Measurements from ENCODE around the gene NQO1.
"Not testable (repeated sequence)": the region's sequence is repeated elsewhere in the genome, so short reads cannot be mapped to it uniquely, and the experiment has no call there.

NQO1 gene

DNA sequence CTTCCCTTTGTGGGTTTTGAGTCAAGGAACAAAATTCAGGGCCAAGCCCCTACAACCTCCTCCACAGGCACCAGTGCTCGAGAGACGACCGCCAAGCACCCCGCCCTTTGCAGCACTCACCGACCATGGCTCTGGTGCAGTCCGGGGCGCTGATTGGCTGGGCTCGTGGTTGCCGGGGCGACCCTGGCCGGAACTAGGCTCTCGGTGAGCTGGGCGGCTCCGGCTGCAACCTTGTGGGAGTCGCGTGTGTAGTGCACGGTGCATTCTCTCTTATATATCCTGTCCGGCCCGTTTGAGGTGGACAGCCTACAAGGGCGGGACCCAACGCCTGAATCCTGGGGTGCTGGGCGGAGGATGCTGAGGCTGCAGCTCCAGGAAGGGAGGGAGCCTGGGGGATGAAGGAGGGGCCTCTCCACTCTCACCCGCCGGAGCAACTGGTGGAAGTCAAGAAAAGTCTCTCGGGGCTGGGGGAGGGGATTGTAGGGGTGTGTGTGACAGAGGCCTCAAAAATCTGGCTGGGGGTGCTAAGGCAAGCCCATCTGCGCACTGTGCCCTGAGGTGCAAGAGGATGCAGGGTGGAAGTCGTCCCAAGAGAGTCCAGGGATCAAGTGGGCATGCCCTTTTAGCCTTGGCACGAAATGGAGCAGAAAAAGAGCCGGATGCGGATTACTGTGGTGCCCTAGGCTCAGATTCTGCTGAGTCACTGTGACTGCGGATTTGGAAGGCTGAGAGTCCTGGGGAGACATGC lies at the start of gene NQO1:
TSS of gene NQO1 (minus strand) at position 248 of the 748 bp plus-strand sequence. CDS start at position 127, 121 bp downstream.
- DNase-seq (ENCODE audit: insufficient read length, low spot score) (peak; percentile 91), FAIRE-seq (peak; percentile 62)
- TF ChIP-seq POLR2A (IDR thresholded peaks at IDR 0.05; ENCODE audit: low read depth, low read length), result peak; percentile 94

- TF ChIP-seq POLR2A (IDR thresholded peaks at IDR 0.05; ENCODE audit: low read depth, low read length), result no peak
- FAIRE-seq (no peak), DNase-seq (ENCODE audit: insufficient read length, low spot score) (no peak)
Observed at GRCh38 chr16:69775563-69775962, 49.2 kb upstream of the NQO1 start.

- DNase-seq (ENCODE audit: insufficient read length, low spot score), result no peak
Observed at GRCh38 chr16:69773260-69773947, 47.0 kb upstream of the NQO1 start.

DNA sequence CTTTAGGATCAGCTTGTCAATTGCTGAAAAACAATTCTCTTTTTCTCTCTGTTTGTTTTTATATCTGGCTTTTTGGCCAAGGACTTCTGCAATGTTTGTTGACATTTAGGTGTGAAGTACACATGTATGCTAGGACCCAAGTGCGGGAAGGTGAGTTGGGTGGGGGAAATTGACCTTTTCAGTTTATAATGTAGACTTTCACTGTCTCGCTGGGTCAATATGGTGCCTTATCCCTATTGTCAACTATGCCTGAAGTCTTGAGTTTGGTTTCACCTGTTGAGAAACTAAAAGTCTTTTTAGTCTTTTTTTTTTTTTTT lies 45.2 kb upstream of the NQO1 start:
- TF ChIP-seq POLR2A (IDR thresholded peaks at IDR 0.05; ENCODE audit: low read depth, low read length), result no peak
- DNase-seq (ENCODE audit: insufficient read length, low spot score) (no peak), FAIRE-seq (no peak)

More at GRCh38 chr16:69773260-69773947, 47.0 kb upstream of the NQO1 start:
- TF ChIP-seq POLR2A (IDR thresholded peaks at IDR 0.05; ENCODE audit: low read depth, low read length), result no peak
- FAIRE-seq, result no peak

DNA sequence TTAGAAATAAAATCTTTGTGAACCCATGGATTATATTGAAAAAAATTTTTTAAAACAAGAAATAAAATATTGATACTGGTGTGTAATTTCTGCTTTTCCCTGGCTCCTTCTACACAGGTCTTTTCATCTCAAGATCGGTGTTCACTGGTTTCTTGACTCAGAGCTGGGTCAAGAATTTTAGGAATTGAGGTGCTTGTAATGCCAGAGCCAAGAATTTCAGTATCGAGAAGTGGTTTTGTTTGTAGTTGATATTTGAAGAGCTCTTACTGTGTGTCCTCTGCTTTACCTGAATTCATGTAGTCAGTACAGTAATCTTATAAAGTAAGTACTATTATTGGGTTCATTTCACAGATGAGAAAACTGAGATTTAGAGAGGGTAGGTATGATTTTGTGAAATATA lies 43.0 kb upstream of the NQO1 start:
- no peak for DNase-seq (ENCODE audit: insufficient read length, low spot score)
- no peak for FAIRE-seq
- no peak for TF ChIP-seq POLR2A (IDR thresholded peaks at IDR 0.05; ENCODE audit: low read depth, low read length)

GRCh38 chr16:69768666-69769065 lies 42.3 kb upstream of the NQO1 start:
- DNase-seq (ENCODE audit: insufficient read length, low spot score) (no peak), FAIRE-seq (no peak)
- TF ChIP-seq POLR2A (IDR thresholded peaks at IDR 0.05; ENCODE audit: low read depth, low read length), result no peak

DNA sequence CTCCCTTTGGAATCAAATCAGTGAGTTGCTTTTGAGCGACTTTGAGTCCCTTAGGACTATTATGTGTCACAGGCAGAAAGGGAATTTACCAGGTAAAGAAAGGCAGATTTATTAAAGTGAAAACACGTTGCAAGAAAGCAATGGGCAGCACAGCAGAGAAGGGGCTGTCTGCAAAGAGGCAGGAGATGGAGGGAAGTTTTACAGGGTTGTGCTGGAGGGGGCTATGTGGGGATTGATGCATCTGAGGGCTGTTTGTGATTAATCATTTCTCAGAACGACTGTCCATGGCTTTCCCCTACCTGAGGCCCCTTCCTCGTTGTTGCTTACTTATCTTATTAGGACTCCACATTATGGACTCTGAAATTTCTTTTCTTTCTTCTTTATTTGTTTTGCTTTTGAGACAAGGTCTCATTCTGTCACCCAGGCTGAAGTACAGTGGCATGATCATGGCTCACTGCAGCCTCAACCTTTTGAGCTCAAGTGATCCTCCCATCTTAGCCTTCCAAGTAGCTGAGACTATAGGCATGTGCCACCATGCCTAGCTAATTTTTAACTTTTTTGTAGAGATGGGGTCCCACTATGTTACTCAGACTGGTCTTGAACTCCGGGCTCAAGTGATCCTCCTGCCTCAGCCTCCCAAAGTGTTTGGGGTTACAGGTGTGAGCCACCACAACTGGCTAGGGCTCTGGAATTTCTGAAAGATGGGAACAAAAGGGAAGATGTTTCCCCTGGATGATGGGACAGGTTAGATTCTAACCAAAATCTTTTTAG lies 41.3 kb upstream of the NQO1 start:
- no peak for TF ChIP-seq POLR2A (IDR thresholded peaks at IDR 0.05; ENCODE audit: low read depth, low read length)
- DNase-seq (ENCODE audit: insufficient read length, low spot score) (no peak), FAIRE-seq (no peak)

DNA sequence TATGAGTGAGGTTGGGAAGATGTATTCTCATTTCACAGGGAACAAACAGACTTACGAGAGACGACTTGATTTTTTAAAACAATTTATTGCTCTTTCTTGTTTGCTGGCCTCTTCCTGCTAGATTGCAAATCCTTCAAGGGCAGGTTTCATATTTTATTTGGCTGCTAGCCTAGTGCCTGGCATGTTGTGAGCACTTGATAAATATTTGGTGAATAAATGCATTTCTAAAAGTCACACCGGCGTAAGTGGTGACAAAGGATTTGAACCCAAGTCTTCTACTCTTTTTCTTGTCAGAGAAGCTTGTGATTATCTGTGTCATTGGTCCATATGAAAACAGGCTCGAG lies 37.2 kb upstream of the NQO1 start:
- FAIRE-seq (no peak), DNase-seq (ENCODE audit: insufficient read length, low spot score) (no peak)
- TF ChIP-seq POLR2A (IDR thresholded peaks at IDR 0.05; ENCODE audit: low read depth, low read length), result no peak

DNA sequence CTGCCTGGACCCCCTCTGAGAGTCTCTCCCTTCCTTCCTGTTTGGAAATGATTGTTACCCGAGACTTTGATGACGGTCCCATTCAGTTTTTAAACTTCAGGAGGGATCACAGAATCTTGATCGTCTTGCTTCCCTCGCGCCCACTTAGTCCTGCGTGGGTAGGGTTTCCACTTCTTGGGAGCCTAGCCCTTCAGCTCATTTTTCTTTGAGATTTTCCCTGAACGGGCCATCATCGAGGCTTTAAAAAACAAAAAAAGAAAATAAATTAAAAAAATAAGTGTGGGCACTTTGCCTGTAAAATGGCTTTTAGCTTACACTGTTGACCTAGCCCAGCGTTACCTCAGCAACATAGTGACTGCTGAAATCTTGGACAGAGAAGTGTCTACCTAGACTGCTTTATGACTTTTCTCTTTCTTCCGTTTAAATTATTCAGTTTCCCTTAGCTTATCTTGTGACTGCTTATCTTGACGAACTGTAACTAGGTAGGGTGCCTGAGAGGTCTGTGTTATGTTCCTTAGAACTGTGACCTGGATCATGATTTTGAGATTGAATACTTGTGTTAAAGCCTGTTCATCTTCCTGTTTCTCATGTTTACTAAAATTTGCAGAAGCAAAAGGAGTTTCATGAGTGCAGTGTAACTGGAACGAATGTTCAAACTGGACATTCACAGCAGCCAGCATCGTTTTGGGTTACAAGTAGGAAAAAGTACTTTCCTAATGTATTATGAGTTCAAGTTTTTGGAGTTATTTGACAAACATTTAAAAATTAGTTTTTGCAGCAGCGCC lies 36.6 kb upstream of the NQO1 start:
- no peak for TF ChIP-seq POLR2A (IDR thresholded peaks at IDR 0.05; ENCODE audit: low read depth, low read length)
- no peak for DNase-seq (ENCODE audit: insufficient read length, low spot score)
- FAIRE-seq, result no peak

DNA sequence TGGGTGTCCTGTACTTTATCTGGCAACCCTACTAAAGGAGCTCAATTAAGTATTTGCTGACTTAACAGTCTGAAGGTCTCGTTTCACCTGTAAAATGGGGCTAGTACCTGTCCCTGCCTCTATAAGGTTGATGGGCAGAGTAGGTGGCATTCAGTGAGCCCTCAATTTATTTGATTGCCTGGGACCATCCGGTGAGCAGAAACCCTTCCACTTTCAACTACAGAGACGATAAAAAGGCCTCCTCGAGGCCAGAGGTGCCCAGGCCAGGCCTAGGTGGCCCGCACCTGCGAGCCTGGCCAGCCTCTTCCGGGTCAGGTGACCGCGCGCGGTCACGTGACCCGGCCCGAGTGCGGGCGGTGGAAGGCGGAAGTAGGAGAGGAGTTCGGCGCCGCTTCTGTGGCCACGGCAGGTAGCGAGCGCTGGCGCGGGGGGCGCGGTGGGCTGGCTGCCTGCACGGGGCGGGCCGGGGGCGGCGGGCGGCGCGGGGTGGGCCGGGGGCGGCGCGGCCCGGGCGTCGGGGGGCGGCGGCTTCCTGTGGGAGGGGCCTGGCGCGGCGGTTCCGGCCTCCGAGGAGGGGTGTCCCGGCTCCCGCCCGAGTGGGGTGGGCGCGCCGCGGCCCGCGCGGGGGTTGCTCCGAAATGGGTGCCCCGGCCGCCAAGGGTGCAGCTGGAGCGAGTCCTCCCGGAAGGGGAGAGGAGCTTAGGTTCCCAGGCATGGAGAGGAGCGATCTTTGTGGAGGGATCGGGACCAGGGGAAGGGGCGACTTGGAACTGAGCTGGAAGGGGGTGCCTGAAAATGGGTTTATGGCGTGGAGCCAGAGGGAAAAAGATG lies 35.8 kb upstream of the NQO1 start, which contains the start of gene WWP2:
TSS of gene WWP2 (plus strand) at position 350 of the 831 bp plus-strand sequence. CDS start 24,679 bp downstream, outside the sequence.
- DNase-seq (ENCODE audit: insufficient read length, low spot score), result peak; percentile 86
- no peak for FAIRE-seq
- peak; percentile 61 for TF ChIP-seq POLR2A (IDR thresholded peaks at IDR 0.05; ENCODE audit: low read depth, low read length)

- FAIRE-seq, result not testable (repeated sequence)
Observed at GRCh38 chr16:69757375-69757774, 31.0 kb upstream of the NQO1 start.

GRCh38 chr16:69756705-69757104 lies 30.3 kb upstream of the NQO1 start:
- no peak for DNase-seq (ENCODE audit: insufficient read length, low spot score)
- no peak for TF ChIP-seq POLR2A (IDR thresholded peaks at IDR 0.05; ENCODE audit: low read depth, low read length)
- FAIRE-seq, result no peak

More at GRCh38 chr16:69757375-69757774, 31.0 kb upstream of the NQO1 start:
- not testable (repeated sequence) for DNase-seq (ENCODE audit: insufficient read length, low spot score)

All from H54 (cell line).